HG02571 (cell line): ENCODE measurements around the gene SIN3B.
"Not testable (repeated sequence)": the region's sequence is repeated elsewhere in the genome, so short reads cannot be mapped to it uniquely, and the experiment has no call there.

Experiments
- ATAC-seq: cut with Tn5 transposase; IDR thresholded peaks from one replicate; pipeline ENCODE4 v1.9.1; 2021; ENCODE audit warnings: mild to moderate bottlenecking, moderate library complexity; ENCODE audit not compliant: unreplicated experiment

Gene SIN3B

DNA sequence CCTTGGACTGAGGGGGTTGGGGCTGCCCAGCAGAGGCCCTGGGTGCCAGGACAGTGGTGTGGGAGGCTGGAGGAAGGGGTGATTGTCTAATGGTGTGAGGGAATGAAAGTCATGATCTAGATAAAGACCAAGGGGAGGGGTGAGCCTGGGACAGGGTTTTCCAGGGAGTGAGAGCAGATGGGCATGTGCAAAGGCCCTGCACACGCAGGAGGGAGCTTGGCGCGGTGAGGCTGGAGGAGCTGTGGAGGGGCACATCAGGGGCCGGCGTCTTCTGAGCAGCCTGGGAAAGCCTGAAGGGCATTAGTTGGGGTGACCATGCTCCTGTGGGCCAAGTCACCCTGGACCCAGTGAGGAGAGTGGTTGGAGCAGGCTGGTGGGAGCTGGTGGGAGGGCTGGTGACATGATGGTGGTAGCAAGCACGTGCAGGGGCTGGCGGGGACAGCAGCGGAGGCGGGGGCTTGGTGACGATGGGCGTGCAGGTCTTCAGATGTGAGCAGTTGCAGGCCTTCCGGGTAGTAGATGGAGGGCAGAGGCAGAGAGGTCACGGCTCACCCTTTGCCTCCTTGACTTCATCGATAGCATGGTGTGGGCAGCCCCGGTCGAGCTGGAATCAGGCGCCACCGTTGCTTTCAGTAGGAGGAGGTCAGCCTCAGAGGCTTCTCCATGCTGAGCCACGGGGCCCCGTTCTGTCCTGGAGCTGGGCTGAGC, 39.4 kb downstream of the SIN3B start:
- no peak for ATAC-seq

GRCh38 chr19:16869331-16869972, 40.3 kb downstream of the SIN3B start:
- no peak for ATAC-seq

GRCh38 chr19:16871871-16872270, 42.7 kb downstream of the SIN3B start:
- no peak for ATAC-seq

DNA sequence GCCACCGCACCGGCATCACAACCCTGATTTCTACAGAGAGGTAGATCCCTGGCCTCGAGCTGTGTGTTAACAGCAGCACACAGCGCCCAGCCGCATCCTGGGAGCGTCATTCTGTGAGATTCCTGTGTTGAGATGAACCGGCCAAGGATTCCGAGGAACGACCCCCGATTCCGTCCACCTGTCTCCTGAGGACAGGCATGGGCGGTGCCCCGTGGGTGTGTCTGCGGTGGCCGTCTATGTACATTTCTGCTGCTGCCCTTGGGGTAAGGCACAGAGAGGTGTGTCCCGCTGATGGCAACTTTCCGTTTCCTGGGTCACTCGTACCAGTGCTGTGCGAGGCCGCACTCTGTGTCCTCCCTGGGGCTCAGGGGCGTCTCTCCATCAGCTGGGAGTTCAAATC, 43.5 kb downstream of the SIN3B start:
- no peak for ATAC-seq

GRCh38 chr19:16873594-16873993, 44.4 kb downstream of the SIN3B start:
- ATAC-seq = no peak

DNA sequence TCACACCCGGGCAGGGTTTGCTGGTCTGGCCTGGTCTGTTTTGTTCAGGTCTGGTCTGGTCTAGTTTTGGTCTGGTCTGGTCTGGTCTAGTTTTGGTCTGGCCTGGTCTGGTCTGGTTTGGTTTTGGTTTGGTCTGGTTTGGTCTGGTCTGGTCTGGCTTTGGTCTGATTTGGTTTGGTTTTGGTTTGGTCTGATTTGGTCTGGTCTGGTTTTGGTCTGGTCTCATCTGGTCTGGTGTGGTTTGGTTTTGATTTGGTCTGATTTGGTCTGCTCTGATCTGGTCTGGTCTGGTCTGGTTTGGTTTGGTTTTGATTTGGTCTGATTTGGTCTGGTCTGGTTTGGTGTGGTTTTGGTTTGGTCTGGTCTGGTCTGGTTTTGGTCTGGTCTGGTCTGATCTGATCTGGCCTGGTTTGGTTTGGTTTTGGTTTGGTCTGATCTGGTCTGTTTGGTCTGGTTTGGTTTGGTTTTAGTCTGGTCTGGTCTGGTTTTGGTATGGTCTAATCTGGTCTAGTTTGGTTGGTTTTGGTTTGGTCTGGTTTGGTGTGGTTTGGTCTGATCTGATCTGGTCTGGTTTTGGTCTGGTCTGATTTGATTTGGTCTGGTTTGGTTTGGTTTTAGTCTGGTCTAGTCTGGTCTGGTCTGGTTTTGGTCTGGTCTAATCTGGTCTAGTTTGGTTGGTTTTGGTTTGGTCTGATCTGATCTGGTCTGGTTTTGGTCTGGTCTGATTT, 45.2 kb downstream of the SIN3B start:
- ATAC-seq = no peak

- not testable (repeated sequence) for ATAC-seq
Observed at GRCh38 chr19:16874978-16875299, 45.7 kb downstream of the SIN3B start.

DNA sequence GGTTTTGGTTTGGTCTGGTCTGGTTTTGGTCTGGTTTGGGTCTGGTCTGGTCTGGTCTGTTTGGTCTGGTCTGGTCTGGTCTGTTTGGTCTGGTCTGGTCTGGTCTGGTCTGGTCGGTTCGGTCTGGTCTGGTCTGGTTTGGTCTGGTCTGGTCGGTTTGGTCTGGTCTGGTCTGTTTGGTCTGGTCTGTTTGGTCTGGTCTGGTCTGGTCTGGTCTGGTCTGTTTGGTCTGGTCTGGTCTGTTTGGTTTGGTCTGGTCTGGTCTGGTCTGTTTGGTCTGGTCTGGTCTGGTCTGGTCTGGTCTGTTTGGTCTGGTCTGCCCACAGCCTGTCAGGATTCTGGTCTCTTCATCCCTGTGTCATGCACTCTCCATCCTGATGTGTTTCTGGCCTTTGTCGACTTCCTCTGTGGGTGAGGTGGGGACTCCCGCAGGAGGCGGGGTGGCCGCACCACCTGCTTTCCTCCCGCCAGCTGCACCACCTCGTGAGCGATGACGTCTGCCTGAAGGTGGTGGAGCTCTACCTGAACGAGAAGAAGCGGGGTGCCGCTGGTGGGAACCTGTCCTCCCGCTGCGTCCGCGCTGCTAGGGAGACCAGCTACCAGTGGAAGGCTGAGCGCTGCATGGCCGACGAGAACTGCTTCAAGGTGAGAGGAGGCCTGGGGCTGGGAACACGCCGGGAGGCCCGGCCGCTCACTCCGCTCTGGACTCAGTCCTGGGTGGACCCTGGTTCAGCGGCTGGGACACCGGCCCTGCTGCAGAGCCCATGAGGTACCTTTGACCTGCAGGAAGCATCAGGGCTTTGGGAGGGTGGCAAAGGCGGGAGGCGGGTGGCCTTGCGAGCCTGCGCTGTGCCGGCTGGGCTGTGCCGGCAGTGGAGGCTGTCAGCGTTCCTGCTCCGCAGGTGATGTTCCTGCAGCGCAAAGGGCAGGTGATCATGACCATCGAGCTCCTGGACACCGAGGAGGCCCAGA, 46.7 kb downstream of the SIN3B start:
- no peak for ATAC-seq

- ATAC-seq = no peak
Observed at GRCh38 chr19:16876904-16877361, 47.7 kb downstream of the SIN3B start.

DNA sequence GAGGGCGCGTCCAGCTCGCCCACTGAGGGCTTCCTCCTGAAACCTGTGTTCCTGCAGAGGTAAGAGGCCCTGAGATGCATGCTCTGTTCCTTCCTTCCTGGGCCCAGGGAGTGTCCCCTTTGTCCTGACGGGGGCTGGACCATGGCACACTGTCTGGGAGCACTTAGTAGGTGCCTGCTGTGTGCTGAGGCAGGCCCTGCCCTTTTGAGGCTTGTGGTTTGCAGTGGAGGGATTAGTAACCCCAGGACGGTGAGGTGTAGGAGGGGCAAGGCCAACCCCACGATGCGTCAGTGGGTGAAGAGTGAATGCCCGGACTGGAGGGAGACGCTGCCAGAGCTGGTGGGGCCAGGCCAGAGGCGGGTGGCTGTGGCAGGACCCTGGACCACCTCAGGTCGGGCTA, 48.4 kb downstream of the SIN3B start:
- ATAC-seq = no peak

DNA sequence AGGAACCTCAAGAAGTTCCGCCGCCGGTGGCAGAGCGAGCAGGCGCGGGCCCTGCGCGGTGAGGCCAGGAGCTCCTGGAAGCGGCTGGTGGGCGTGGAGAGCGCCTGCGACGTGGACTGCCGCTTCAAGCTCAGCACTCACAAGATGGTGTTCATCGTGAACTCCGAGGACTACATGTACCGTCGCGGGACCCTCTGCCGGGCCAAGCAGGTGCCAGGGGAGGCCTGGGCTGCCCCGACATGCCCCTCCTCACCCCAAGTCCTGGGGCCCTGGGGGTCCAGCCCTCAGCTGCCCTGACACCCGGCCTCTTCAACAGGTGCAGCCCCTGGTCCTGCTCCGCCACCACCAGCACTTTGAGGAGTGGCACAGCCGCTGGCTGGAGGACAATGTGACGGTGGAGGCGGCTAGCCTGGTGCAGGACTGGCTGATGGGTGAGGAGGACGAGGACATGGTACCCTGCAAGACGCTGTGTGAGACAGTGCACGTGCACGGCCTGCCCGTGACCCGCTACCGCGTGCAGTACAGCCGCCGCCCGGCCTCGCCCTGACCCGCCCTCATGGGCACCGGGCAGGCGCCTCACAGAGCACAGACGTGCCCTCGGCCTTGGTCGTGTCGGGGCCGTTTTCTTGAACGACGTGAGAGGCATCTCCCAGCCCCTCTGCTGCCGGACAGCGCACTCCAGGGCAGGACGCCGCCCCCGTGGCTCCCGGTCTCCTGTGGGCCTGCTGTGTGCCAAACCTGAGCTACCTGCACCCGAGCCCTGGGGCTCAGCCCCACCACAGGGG, 49.2 kb downstream of the SIN3B start:
- no peak for ATAC-seq

GRCh38 chr19:16880884-16881554, 51.8 kb downstream of the SIN3B start:
- no peak for ATAC-seq

DNA sequence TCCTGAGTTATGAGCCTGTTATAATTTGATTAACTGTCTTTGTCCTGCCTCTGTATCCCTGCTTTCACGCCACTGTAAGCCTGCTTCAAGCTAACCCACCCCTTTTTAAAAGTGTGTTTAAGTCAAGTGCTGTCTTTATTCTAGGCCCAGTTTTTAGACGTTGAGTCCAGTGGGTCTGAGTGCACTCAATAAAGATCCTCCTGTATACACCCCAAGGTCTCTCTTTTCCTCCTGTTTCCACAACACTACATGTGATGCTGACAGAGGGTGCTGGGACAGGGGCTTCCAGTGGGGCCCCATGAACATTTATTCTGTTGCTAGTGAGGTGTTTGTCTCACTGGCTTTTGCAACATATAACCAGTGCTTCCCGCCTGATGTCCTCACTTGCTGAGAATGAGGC, 52.9 kb downstream of the SIN3B start:
- ATAC-seq = no peak

DNA sequence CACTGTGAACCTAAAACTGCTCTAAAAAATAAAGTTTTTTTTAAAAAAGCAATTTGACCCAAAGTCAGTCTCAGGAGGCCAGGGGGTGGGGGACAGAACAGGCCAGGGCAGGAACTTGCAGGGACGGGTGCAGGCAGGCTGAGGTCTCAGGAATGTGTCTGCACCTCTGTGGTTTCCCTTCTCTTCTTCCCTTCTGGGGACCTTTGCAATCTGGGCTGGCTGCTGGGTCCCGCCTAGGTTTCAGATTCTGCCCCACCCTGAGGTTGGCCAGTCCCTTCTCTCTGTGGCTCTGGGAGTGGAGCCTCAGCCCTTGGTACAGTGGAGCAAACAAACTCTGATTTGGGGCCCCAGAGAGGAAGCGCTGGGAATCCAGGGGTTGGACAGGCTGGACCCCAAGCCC, 54.3 kb downstream of the SIN3B start:
- ATAC-seq = no peak

GRCh38 chr19:16885166-16885565, 56.0 kb downstream of the SIN3B start:
- no peak for ATAC-seq

DNA sequence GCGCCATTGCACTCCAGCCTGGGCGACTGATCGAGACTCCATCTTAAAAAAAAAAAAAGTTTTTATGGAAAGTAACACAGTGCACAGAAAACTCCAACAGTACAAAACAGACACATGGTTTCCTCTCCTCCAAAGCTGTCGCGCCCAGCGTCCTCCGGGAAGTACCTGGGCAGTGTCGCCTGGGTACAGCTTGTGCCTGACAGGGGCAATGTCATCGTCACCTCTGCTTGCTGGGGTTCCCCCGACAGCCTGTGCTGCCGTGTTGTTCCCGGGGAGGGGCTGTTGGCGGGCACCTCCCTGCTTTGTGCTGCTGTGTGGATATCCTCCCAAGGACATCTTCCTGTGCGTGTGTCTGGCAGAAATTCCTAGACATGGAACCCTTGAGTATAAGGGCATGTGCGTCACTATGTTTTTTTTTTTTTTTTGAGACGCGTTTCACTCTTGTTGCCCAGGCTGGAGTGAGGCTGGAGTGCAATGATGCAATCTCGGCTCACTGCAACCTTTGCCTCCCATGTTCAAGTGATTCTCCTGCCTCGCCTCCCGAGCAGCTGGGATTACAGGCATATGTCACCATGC, 57.2 kb downstream of the SIN3B start:
- no peak for ATAC-seq

DNA sequence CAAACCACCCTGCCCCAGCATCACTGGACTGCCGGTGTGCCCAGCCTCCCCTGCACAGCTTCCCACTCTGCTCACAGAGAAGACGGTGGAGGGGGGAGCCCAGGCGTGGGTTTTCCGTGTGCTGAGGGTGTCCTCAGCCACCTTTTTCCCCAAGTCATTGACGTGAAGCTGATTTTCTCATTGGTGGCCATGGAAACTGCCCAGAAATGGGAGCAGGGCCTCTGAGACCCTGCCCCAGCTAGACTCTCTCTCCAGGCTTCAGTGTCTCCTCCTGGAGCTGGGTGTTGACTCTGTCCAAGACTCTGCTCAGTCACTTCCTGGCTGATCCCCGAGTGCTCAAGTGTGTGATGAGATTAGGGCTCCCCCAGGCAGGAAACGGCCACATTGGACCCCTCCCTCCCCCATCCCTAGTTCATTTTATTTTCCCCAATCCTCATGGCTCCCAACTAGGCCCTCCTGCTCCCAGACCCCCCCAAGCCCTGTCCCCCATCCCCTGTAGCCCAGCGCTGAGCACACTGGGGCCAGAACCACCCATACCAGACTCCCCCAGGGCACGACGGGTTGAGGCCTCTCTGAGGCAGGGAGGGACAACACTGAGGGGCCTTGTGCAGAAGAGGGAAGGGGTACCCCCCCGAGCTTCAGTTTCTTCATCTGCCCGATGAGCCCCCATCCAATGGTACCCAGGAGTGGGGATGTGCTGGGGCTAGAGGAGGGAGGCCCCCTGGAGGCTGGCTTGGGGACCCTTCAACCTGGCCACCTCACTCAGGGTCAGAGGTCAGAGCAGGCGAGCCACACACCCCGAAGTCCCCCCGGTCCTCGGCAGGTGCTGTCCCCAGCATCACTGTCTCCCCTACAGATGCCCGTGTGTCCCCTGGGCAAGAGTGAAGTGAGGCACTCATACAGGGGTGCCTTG, 58.4 kb downstream of the SIN3B start:
- no peak for ATAC-seq

GRCh38 chr19:16888629-16889365, 59.6 kb downstream of the SIN3B start, which contains the start of gene F2RL3:
Gene F2RL3 (plus strand): TSS chr19:16888999. CDS start chr19:16889190, 191 bp downstream.
- no peak for ATAC-seq
